Raji (cell line): ENCODE measurements around the gene MBOAT2.

Experiments
- POLR2A ChIP-seq: IDR thresholded peaks from 2 replicates; pipeline ENCODE4 v1.6.1; 2011; ENCODE audit warnings: low read depth, low read length, control low read depth; ENCODE audit not compliant: insufficient read depth

Gene MBOAT2

GRCh38 chr2:8985561-8986326 lies 17.7 kb downstream of the MBOAT2 start:
- TF ChIP-seq POLR2A = no peak

DNA sequence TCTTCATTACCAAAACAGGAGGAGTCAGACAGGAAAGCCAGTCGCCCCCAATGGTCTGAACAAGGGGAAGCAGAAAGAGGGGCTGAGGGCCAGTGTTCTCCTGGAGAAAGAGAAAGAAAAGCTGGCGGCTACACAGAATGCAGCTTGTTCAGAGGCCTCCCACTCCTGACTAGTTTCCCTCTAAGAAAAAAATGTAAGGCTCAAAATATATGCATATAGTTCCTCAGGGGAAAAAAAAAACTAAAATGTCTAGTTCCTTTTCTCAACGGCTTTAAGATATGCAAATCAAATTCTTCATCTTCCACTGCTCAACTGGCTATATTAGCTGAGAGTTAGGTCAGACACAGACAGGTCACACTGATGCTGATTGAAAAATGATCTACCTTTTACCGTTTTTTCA lies 18.6 kb downstream of the MBOAT2 start:
- TF ChIP-seq POLR2A = no peak

DNA sequence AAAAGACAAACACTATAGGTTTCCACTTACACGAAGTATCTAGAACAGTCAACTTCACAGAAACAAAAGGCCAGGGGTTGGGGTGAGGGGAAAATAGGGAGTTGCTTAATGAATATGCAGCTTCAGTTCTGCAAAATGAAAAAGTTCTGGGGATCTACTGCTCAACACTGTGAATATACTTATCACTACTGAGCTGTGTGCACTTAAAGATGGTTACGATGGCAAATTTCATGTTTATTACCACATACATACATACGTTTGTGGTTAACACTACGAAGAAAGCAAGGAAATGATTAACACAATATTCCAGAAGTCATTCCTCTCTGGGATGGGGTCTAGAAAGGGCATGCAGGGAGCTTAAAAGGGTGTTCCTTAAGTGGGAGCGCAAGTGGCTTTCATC lies 19.3 kb downstream of the MBOAT2 start:
- TF ChIP-seq POLR2A = no peak

GRCh38 chr2:8983571-8983970 lies 19.9 kb downstream of the MBOAT2 start:
- no peak for TF ChIP-seq POLR2A

DNA sequence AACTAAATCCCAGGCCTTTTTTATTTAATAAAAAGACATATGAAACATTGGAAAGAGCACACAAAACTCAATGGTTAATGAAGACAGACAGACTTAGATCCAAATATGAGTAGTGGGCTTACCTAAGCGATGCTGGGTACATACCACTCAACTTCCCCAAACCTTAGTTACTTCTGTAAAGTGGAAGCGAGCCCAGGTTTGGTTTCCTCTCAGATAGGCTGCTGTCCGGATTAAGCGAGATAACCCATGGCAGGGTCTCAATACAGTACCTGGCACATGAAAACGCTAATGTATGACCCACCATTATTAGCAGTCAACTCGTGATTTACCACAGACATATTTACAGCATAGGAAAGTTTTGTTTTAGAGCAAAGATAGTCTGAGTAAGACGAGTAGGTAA lies 21.6 kb downstream of the MBOAT2 start:
- TF ChIP-seq POLR2A = no peak

DNA sequence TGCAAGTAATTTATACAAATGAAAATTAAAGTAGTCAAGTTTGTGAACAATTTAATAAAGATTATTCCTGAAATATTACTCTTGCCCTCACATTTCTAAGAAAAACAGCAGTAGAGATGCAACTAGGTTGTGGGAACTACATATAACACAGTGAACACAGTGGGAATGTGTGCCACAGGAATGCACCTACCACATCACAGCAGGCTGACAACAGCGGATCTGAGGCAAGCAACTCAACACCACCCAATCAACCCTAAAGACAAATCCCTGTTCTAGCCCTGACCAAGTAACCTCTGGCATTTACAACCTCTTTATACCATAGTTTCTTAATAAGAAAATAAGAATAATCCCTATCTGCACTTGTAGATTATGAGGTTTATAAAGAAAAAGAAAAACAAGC lies 23.4 kb downstream of the MBOAT2 start:
- no peak for TF ChIP-seq POLR2A

DNA sequence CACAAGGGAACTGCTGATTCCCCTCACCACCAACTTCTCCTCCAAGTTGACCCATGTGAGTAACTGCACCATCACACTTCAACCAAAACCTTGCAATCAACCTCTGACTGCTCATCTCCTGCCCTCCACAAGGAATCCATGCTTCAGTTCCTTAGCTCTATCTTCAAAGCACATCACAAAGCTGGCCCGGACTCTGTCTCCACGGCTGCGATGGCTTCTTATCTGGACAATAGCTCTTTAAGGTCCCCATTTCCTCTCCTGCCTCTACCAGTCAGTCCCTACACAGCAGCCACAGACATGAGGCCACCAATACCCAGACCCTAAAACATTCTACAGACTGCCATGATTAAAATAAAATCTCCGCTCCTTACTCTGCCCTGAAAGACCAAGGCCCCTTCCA lies 25.7 kb downstream of the MBOAT2 start:
- TF ChIP-seq POLR2A = no peak

DNA sequence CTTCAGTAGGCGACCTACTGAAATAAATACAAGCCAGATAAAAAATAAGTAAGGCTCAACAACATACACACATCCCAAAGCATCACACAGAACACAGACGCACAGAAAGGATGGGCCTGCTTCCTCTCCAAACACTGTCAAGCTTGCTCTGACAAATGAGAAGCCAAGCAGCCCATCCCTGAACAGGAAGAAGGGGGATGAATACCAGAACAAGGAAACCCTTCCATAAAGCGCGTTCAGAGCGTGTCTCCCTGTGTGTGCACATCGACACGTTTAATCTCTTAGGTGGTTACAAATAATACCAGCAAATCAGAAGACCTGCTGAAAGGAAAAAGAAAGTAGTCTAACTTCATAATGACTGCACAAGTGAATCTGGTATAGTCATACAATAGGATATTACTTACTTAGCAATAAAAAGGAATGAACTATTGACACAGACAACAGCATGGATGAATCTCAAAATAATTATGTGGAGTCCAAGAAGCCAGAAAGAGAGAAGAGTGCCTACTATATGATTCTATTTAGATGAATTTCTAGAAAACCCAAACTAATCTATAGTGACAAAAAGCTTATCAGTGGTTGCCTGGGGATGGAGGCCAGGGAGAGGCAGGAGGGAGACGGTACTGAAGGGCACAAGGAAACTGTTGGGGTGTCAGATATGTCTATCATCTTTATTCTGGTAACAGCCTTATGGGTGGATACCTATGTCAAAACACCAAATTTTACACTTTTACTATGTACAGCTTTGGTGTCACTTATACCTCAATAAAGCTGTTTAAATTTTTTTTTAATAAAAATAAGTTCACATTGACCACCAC lies 26.8 kb downstream of the MBOAT2 start:
- TF ChIP-seq POLR2A = no peak

GRCh38 chr2:8974016-8974415 lies 29.5 kb downstream of the MBOAT2 start:
- TF ChIP-seq POLR2A = no peak

- TF ChIP-seq POLR2A = no peak
Measured at GRCh38 chr2:8966123-8966908, 37.2 kb downstream of the MBOAT2 start.

- no peak for TF ChIP-seq POLR2A
Measured at GRCh38 chr2:8965216-8965969, 38.1 kb downstream of the MBOAT2 start.

- no peak for TF ChIP-seq POLR2A
Measured at GRCh38 chr2:8962890-8963289, 40.6 kb downstream of the MBOAT2 start.

GRCh38 chr2:8957628-8958027 lies 45.9 kb downstream of the MBOAT2 start:
- no peak for TF ChIP-seq POLR2A

DNA sequence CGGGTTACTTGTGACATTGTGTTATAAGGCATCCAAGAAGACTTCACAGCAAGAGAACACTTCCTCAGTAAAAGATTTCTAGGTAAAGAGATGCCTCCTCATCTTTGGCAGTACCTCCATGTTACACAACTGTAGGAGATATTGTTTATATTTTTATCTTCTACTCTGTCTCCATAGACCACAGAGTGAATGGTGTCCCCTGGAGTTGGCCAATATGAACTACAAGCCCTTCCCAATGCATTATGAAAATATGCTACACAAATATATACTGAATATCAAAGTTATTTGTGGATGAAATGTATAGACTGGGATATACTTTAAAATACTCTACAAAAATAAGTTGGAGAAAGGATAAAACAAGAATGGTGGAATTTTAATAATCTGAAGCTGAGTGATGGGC lies 46.7 kb downstream of the MBOAT2 start:
- TF ChIP-seq POLR2A = no peak

DNA sequence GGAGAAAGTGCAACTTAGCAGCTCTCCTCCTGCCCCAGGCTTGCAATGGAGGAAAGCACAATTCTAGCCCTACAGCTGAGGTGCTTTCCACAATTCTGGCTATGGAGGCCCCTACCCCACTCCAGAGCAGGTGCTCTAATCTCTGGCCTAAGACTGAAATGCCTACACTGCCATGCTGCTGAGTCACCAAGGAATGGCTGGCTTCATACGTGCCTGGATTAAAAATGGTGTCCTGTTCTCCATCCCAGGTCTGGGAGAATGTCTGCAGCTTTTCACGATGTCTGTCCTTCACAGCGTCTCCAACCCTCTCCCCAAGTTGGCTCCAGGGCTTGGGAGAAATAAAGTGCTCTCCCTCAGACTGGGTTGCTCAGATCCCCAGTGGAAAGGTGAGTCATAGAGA lies 48.5 kb downstream of the MBOAT2 start:
- TF ChIP-seq POLR2A = no peak
